Cardiac fibroblast (primary cell): ENCODE data around the gene CACNA1A.

Source experiments
- DNase-seq, 2 donors: peaks; one replicate each; pipeline versions ENCODE4 v3.0.0 to v3.0.0-alpha.2; 2010; ENCODE audit warnings: low read depth in 2 of 2
- H3K4me3 ChIP-seq, 2 donors: replicated peaks in 1 of 2; 1 replicate in 1 of 2; 2 replicates in 1 of 2; pipeline ENCODE4 v1.5.1; 2011; ENCODE audit warnings: low read depth in 2 of 2, low read length in 2 of 2, mild to moderate bottlenecking in 2 of 2, moderate library complexity in 1 of 2
- TF ChIP-seq, protein P1 (sequence below): IDR thresholded peaks from one replicate; pipeline ENCODE4 v1.5.1; 2011; ENCODE audit warnings: low read depth, mild to moderate bottlenecking, low read length, inconsistent platforms

The CACNA1A gene

DNA sequence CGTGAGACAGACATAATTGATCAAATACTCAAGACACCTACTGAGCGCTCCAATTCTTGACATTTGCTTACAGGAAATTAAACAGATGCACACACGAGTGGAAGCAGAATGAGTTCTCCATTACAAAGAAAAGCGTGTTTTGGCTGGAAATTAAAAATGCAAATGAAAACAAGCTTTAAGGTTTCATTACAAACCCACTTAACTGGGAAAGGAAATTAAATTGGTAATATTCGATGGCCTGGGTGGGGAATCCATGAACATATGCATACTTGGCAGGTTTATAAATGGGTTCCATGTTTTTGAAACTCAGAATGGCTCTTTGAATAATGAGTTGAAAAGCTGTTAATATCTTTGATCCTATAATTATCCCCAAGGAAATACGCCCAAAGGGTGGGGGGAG lies 178.0 kb downstream of the CACNA1A start:
- TF ChIP-seq, protein P1, sequence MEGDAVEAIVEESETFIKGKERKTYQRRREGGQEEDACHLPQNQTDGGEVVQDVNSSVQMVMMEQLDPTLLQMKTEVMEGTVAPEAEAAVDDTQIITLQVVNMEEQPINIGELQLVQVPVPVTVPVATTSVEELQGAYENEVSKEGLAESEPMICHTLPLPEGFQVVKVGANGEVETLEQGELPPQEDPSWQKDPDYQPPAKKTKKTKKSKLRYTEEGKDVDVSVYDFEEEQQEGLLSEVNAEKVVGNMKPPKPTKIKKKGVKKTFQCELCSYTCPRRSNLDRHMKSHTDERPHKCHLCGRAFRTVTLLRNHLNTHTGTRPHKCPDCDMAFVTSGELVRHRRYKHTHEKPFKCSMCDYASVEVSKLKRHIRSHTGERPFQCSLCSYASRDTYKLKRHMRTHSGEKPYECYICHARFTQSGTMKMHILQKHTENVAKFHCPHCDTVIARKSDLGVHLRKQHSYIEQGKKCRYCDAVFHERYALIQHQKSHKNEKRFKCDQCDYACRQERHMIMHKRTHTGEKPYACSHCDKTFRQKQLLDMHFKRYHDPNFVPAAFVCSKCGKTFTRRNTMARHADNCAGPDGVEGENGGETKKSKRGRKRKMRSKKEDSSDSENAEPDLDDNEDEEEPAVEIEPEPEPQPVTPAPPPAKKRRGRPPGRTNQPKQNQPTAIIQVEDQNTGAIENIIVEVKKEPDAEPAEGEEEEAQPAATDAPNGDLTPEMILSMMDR = no peak
- no peak for DNase-seq
- no peak overlapping the region for H3K4me3 ChIP-seq

GRCh38 chr19:13319526-13319925 lies 186.8 kb downstream of the CACNA1A start:
- H3K4me3 ChIP-seq = no peak overlapping the region
- DNase-seq = no peak
- TF ChIP-seq, protein P1 = no peak

DNA sequence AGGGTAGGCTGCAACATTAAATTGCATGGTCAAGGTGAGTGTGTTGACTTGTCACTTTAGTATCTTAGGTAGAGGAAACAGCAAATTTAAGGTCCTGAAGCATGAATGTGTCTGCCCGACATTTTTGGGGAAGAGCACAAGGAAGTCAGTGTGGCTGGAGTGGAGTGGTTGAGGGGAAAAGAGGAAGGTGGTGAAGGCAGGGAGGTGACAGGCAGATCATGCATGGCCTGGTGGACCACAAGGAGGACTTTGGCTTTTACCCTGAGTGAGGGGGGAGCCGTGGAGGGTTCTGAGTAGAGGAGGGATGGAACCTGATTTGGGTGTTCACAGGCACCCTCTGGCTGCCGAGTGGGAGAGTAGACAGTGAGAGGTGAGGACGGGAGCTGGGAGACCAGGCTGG lies 188.1 kb downstream of the CACNA1A start:
- DNase-seq = no peak
- TF ChIP-seq, protein P1 = no peak
- H3K4me3 ChIP-seq = no peak overlapping the region

GRCh38 chr19:13315495-13315894 lies 190.8 kb downstream of the CACNA1A start:
- DNase-seq = no peak
- TF ChIP-seq, protein P1 = no peak
- no peak overlapping the region for H3K4me3 ChIP-seq

GRCh38 chr19:13314761-13315160 lies 191.5 kb downstream of the CACNA1A start:
- H3K4me3 ChIP-seq = no peak overlapping the region
- no peak for DNase-seq
- TF ChIP-seq, protein P1 = no peak

DNA sequence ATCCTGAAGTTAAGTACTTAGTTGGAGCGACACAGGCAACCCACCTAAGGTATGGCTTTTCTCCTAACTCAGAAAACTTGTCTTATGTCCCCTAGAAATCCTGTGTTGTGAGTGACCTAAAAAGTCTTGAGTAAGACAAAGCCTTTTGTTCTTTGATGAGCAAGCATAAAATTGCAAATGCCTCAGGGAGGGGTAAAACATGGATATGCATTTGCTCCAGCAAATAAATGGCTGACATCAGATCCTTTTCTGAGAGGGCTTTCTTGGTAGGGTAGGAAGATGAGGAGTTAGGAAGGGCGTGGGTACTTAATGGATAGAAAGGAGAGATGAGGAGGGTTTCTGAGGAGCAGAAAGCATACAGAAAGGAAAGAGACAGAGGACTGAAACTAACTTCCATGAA lies 192.4 kb downstream of the CACNA1A start:
- TF ChIP-seq, protein P1 = no peak
- H3K4me3 ChIP-seq = no peak overlapping the region
- no peak for DNase-seq

- H3K4me3 ChIP-seq = no peak overlapping the region
- no peak for DNase-seq
- TF ChIP-seq, protein P1 = no peak
Observed at GRCh38 chr19:13309864-13310263, 196.4 kb downstream of the CACNA1A start.
